ENCODE measurements around the gene KIF2C.
"Not testable (repeated sequence)": the region's sequence is repeated elsewhere in the genome, so short reads cannot be mapped to it uniquely, and the experiment has no call there.

The KIF2C gene

DNA sequence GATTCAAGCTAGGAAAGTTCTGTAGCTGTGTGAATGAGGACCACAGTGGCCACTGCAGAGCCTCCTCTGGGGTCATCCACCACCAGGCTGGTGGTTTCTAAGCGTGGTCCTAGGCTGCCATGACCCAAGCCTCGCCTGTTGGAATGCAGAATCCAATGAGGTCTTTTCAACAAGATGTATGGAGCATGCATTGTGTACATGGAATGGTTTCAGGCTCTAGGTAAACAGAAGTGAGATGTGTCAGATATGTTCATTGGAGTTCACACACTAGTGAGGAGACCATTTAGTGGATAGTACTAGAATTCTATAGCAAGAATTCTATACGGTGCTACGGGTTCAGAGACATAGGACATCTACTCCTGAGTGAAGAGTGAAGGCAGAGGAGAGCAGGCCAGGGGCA, 19.4 kb upstream of the KIF2C start:
- no peak for DNase-seq

DNA sequence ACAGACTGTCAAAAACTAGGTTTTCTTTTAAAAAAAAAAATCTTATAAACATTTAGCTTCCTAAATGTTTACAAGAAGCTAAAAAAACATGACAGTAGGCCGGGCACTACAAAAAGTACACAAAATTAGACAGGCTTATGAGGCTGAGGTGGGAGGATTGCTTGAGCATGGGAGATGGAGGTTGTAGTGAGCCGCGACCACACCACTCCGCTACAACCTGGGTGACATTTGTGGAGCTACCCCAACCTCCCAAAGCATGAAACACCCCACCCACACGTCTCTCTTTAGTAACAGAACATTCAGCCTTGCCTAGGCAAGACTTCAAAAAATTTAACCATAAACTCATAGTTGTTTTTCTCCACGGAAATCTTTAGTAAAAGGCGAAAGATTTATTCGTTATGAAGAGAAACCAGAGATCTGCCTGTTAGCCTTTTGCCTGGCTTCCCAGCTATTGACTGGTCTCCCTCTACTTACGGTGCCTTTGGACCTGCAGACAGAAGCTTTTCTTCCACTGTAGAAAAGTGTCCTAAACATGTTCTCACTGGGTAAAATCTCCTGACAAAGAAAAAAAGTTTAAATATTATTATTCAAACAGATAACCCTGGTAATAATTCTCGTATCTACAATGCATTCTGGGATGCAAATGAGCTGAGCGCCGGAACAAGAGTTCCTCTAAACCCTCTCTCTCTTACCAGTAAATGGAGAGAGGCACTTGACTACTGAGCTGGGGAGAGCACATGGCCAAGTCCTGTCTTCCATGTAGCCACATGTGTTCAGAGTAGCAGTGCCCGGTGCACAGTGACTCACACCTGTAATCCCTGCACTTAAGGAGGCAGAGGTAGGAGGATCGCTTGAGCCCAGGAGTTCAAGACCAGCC, 17.9 kb upstream of the KIF2C start:
- DNase-seq, result peak; percentile 81

DNA sequence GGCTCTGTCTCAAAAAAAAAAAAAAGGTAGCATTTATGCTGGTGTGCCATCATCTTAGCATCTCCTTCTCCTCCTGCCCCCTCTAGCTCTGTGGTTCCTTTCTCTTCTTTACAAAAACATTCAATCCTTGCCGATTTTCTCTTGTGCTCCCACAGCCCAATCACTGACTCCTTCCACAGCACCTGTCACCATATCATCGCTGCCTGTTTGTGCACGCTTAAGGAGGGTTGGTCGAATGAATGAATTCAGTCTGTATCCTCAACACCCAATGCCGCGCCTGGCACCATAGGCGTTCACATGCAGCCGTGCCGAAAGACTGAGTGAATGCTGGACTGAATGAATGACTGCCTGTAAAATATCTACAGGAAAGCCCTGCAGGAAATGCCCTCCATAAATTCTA, 16.6 kb upstream of the KIF2C start:
- DNase-seq, result peak; percentile 75

DNA sequence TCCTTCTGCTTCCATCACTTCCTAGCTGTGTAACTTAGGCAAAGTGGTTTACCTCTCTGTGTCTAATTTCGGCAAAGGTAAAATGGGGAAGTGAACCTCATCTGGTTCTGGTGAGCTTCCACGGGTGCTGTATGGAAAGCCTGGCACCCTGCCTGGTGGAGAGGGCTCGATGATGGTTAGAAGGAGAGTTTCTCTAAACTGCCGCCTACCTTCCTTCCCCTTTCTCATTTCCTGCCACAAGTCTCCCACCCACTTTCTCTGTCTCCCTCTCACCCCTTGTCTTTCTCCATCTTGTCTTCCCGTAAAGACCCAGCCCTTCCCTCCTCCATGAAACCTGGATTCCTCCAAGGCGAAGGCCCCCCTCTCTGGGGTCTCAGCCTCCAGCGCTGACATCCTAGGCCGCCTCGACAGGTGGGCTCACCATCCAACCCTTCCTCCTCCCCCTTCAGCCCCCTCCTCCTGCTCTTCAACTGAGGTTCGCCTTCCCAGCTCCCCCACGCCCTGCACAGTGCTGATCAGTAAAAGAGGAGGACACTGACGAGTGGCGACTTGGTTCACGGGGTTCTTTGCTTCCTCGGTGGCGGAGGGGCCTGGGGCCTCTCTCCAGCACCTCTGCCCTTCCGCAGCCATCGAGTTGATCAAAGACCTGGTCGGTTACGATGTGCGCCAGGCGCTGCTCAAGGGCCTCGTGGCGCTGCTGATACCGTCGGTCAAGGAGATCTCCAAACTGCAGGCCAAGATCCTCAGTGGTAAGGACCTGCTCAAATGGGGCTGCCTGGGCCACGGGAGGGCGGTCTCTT, 15.9 kb upstream of the KIF2C start:
- DNase-seq, result peak; percentile 83

DNA sequence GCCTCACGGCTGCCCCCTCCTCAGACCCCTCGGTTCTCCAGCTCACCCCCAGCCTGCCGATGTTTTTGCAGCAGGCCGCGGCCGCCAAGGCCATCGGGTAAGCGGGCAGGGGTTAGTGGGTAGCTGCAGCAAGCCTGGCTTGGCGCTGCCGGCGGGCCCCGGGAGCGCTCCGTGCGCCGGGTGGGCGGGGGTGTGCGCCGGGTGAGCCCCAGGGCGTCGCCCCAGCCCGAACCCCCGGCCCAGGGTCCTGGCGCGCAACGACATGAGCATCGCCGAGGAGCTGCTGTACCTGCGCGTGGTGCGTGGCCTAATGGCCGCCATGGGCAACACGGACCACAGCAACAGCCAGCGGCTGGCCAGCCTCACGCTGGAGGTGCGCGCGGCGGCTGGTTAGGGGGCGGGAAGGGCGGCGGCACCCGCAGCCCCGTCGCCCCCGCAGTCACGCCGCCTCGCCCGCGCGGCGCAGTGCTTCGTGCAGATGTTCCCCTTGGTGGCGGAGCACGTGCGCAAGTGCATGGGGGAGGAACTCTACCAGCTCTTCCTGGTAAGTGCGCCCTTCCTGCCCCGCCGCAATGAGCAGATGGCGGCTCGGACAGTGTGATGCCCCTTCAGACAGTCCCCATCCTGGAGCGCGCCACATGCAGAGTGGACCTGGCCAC, 15.2 kb upstream of the KIF2C start:
- no peak for DNase-seq

DNA sequence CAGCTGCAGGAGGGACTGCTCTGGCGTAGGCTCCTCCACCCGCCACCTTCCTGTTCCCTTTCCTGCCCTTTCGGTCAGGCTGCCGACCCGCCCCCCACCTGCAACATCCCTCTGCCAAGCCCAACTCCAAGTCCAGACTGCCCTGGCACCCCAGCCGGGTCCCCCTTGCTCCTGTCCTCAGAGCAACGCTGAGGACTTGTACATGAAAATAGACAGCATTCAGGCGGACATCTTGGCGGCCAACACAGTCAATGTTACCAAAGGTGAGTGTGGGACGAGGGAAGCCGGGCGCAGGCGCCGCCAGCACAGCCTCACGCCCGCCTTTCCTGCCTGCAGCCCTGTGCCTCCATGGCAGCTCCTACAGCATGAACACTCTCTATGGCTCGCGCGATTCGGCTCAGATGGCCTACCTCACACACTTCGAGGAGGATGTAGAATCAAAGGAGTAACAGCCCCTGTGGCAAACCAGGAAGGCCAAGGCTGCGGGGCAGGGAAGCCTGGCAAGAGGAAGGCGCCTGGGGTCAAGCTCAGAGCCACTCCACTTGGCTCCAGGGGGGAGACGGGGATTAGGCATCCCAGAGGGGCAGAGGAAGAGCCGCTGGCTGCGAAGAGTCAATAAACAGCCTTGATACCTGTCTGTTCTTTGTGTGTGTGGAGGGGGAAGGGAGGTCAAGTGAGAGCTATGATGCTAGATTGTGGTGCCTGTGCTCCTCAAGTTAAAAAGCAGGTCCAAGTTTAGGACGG, 14.5 kb upstream of the KIF2C start:
- DNase-seq, result no peak

DNA sequence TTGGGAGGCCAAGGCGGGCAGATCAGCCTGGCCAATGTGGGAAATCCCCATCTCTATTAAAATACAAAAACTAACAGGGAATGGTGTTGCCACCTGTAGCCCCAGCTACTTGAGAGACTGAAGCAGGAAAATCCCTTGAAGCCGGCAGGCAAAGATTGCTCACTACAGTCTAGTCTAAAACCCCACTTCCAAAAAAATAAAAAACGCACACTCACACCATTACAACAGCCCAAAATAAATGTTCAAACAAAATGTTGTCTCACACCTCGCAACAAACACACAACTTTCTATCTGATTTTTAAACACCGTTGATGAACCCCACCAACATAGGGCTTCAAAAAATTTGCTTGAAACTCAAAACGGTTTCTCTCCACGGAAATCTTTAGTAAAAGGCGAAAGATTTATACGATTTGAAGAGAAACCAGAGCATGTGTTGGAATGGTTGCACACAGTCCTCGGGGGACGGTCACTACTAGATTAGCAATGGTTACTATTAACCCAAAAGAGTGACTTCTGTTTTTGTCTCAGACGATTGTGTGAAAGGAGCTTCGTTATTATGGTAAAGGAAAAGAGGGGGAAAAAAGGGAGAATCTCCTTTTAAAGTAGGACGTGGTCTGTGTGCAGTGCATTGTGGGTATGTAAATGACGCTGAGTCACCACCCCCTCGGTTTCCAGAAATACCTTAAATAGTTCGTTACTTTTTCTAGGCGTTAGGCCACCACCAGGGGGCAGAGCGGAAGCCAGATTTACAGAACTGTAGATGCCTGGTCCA, 8.7 kb upstream of the KIF2C start, which contains the start of gene RNU5D-1:
TSS of gene RNU5D-1 (minus strand) at position 430 of the 772 bp plus-strand sequence.
- peak; percentile 96 for DNase-seq

DNA sequence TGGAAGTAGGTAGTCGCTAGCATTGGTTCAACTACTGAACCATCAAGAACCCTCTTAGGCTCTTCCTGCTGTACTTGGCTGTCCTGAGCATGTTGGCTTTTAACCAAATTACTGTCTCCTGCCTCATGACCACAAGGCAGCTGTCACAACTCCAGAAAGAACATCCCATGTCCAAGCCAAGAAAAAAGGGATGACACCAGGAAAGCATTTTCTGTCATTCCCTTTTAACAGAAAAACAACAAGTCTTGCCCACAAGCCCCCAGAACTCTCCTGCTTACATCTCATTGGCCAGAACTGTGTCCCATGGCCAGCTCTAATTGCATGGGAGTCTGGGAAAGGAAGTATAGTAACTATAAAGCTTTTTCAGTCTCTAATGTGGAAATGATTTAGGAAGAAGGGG, 6.3 kb upstream of the KIF2C start:
- DNase-seq, result no peak

DNA sequence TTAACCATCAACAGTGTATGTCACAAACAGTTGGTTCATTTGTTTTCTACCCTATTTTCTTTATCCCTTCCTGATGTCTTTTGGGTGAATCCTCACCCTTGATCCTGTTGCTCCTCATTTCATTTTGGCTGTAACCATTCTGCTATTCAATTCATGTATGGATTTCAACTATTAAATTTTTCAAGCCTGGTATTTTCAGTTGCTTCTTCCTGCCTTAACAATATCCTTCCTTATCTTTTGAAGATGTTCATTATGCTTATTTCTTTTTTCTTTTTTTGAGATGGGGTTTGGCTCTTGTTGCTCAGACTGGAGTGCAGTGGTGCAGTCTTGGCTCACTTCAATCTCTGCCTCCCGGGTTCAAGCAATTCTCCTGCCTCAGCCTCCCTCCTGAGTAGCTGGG, 5.9 kb upstream of the KIF2C start:
- no peak for DNase-seq

DNA sequence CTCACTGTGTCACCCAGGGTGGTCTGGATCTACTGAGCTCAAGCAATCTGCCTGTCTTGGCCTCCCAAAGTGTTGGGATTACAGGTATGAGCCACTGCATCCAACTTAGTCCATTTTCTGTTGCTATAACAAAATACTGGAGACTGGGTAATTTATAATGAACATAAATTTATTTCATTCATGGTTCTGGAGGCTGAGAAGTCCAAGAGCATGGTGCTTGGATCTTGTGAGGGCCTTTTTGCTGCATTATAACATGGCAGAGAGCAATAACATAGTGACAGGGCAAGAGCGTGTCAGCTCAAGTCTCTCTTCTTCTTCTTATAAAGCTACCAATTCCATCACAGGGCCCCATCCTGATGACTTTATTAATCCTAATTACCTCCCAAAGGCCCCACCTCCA, 3.6 kb upstream of the KIF2C start:
- DNase-seq, result no peak

DNA sequence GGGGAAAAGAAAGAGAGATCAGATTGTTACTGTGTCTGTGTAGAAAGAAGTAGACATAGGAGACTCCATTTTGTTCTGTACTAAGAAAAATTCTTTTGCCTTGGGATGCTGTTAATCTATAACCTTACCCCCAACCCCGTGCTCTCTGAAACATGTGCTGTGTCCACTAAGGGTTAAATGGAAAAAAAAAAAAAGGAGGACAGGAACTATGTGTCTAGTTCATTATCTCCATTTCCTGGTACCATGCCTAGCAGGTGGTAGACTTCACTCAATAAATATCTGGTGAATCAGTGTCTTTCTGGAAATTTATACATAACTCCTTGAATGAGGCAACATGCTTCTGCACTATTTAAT, 707 bp upstream of the KIF2C start:
- not testable (repeated sequence) for DNase-seq

DNA sequence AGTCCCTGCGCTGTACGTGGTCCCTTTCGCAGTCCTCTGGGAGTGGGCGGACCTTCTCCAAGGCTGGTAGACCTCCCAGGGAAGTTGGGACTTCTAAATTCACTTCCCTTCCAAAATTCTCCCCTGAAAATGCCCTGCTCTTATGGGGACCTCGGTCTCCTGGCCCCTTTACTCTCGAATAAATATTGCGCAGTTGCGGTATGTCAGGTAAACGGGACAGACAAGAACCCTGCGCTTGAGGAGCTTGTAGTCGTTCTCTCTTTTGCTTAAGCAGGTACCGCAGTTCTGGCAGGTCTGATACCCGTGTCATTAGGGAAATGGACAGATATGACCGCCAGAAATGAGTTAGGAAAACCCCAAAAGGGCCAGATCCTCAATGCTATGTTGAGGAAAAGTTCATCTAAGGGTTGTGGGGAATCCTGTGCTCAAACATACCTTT, 561 bp downstream of the KIF2C start:
- DNase-seq, result no peak

DNA sequence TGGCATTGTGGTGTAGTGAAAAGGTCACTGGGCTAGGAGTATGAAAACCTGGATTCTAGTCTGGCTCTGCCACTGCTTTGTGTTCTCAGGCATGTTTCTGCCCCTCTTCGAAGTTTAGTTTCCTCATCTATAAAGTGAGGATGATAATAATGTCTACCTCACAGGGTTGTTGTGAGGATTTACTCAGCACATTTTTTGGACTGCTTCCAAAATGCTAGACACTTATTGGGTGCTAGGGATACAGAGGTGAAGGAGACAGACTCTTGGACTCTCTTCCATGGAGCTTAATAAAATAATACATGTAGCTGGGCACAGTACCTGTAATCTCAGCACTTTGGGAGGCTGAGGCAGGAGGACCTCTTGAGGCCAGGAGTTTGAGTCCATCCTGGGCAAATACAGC, 3.6 kb downstream of the KIF2C start:
- no peak for DNase-seq

DNA sequence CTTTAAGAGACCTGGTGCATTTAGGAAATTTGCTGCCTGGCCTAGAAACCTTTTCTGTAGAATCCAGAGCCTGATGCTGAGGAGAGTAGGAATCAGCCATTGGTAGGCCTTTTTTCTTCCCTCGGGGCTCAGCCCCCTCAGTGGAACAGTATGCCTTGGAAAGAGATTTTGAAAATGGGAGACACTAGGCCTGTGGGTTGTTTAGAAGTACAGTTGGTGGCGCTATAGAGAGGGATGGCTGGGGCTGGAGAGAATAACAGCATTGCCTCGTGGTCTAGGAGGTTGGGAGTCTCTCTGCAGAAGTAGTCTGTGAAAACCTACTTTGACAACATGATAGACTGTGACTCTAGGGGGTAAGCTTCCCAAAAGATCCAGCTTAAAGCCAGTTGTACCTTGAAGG, 8.2 kb downstream of the KIF2C start:
- DNase-seq, result no peak

DNA sequence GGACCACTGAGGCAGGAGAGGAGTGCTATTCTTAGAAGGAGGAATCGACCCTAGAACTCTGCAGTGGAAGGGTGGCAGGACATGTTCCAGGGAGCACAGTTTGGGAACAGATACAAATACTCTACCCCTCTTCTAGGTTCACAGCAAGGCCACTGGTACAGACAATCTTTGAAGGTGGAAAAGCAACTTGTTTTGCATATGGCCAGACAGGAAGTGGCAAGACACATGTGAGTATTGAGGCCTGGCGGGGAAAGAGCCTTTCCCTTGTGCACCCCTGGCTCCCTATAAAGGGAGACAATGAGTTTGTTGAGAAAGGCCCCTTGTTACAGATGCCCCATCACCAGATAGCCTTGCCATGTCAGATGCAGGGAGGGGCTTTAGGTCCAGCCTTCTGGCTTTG, 17.8 kb downstream of the KIF2C start:
- no peak for DNase-seq

DNA sequence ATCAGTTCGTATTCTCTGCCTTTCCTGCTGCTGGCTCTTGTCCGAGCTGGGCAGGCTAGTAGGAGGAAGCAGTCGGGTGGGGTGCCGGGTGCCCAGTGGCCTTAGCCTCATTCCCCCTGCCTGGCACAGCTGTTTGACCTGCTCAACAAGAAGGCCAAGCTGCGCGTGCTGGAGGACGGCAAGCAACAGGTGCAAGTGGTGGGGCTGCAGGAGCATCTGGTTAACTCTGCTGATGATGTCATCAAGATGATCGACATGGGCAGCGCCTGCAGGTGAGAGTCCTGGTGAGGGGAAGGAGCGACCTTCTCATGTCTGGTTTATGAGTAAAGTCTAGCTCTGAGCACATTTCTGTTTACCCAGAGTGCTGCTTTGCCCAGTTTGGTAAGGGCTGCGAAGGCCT, 19.4 kb downstream of the KIF2C start:
- DNase-seq, result no peak

DNA sequence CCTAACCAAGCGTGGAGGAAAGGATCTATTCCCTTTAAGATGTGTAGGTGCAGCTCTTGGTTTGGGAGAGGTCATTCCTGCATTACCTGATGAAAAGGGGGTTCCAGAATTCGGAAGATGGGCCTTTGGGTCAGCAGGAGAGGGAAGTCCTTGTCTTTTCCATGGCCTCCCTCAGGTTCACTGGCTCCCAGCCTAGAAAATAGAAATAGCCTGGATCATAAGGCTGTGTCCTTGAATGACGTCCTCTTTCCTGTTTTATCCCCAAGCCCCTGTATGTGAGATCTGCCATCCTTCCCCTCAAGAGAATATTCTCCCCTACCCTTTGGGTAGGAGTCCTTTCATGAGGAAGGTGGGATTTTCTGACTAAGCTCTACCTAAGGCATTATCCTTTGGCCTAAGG, 21.2 kb downstream of the KIF2C start:
- no peak for DNase-seq

DNA sequence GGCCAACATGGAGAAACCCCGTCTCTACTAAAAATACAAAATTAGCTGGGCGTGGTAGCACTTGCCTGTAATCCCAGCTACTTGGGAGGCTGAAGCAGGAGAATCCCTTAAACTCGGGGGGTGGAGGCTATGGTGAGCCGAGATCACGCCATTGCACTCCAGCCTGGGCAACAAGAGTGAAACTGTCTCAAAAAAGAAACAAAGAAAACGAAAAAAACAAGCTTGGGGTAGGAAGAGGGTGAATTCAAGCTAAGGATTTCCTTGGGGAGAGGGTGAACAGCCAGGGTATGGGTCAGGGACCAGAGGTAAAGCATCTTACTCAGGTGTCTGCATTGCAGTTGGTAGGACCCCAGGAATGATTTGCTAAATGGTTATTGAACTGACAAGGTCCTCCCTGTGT, 26.8 kb downstream of the KIF2C start:
- not testable (repeated sequence) for DNase-seq

DNA sequence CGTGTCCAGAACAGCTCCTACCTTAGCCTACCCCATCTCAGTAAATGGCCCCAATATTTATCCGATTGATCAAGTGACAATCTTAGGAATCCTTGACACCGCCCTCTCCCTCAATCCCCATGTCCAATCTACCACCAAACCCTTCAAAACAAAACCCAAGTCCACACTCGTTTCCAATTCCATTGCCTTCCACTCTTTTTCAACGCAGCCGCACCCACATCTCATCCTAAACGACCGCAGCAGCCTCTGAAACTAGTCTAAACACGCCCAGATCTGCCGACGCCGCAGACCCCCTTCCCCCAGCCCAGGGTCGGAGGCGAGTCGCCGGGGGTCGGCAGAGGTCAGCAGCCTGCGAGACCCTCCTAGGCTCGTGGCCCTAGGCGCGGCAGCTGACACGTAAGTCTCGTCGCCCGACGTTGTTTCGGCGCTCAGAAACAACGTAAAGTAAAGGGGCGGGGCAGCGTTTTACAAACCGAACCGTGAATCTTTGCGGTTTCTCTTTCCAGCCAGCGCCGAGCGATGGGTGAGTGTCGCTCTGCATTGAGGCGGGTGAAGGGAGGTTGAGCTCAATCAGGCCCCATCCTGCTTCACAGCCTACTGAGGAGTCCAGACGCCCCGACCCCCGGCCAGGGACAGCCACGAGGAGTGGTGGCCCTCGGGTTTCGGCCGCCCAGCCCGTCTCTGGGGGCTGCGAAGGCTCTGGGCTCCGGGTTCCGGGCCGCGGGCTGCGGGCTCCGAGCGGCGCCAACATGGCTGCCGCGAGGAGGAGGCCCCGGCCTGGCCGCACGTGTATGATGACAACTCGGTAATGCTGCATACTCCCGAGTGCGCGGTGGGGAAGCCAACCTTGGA, 35.7 kb downstream of the KIF2C start, which contains the start of gene RPS8:
TSS of gene RPS8 (plus strand) at position 463 of the 852 bp plus-strand sequence. CDS start at position 520, 57 bp downstream.
- DNase-seq, result peak; percentile 96

DNA sequence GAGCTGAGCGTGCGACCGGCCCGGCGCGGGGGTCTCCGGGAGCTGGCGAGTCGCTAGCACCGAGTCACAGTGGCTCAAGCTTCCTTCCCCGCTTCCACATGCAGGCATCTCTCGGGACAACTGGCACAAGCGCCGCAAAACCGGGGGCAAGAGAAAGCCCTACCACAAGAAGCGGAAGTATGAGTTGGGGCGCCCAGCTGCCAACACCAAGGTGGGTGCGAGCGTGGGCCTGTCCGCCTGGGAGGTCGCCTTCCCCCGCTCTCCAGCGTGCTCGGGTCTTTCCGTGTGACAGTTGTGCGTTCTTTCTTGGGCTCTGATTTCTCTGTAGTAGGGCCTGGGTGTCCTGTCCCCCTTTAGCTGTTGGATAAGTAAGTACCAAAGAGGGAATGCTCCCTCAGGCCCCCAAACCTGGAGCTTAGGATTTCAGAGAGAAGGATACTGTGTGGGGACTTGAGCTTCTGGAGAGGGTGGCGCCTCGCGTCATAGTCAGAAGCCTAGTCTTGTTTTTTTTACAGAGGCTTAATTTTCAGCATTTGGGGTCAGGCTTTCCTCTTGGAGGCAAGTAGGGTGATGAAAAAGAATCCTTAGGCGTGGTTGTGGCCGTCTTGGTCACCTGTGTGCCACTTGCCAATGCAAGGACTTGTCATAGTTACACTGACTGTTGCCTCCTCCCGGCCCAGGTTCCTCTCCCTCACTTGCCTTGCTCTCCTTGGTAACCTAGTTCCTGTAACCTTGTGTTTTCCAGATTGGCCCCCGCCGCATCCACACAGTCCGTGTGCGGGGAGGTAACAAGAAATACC, 36.5 kb downstream of the KIF2C start:
- DNase-seq, result peak; percentile 79
